ENCODE results near the gene GPC3. TPM values are rescaled to one million over a fixed set of nuclear protein-coding genes. Genes with fewer than 3 reads are reported as not detected.
"Not testable (repeated sequence)": the region's sequence is repeated elsewhere in the genome, so short reads cannot be mapped to it uniquely, and the experiment has no call there.

Gene GPC3
- total RNA-seq, 1 donor from 2014 or later = 4.9 TPM

DNA sequence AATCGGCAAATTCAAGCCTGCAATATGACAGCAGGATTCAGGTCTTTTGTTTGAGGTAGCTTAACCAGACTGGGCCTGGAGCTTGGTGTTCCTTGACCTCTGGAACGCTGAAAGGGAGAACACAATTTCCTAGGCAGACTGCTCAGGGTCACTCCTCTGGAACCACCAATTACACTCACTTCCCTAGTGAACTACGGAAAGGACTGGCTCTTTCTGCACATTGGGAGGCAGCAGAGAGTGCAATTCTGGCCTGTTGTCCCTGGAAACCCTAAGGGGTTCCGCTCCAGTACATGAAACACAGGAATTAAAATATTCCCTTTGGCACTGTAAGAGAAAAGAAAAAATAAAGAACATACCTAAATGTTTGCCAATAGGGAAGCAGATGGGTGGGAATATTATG, 58.6 kb downstream of the GPC3 start:
- DNase-seq (ENCODE audit: low spot score) = no peak

DNA sequence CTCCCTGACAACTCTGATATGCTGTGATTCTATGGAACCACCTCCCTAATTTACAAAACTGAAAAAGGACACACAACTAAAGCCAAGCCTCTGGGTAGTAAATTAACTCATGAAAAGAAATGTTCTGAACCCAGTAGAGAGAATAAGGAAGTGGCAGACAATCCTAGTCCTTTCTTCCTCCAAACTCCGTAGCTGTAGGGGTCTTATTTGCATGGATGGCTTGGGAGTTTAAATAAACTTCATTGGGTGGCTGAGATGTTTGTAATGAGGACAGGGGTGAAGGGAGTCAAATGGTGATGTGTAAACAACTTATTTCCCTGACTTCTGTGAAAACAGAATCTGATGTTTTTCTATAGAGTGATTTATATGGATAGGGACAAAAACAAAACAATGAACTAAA, 59.3 kb downstream of the GPC3 start:
- no peak for DNase-seq (ENCODE audit: low spot score)

DNA sequence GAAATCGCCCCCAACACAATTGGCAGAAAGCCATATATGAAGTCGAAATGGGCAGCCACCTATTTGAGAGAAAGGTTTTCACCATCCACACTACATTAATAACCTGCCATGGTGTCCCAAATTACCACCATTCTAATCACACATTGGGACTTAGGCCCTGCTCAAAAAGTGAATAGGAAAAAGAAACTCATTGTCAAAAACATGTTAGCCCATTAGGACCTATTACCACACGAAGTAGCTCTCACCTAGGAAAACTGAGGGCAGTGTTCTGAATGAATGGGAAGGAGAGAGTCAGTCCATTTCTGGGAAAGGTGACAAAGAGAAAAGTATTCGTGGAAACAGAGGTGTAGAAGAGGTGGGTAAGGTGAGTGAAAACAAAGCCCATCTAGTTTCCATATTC, 60.8 kb downstream of the GPC3 start:
- no peak for DNase-seq (ENCODE audit: low spot score)

DNA sequence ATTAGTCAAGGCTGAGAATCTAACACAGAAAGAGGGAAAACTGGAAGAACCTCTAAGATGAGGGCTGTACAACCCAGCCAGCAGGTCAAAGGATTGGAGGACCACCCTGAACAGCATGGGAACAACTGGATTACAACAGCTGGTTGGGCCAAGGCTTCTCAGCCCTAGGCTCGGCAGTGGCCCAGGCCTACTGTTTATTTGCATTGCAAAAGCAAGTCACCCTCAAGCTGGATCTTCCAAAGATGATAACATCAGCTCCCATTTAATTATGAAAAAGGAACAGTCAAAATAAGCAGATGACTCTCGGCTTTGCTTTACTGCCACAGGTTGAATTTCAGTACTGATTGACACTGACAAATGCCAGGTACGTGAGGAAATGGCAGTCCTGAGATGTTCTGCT, 61.8 kb downstream of the GPC3 start:
- no peak for DNase-seq (ENCODE audit: low spot score)

DNA sequence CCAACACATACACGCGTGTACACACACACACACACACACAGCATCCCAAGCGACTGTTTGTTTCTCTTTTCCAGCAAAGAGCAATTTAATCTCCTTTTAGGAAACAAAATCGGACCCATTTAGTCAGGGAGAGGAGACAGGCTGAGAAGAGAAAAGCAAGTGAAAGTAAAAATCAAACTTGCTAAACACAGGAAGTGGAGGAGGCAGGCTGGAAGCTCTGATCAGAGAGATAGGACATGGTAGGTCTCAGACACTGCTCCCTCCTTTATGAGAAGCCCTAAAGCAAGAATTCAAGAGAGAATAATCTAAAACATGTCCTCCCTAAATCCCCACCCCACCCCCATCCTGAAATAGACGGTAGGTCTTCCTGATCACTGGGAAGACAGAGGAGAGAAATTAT, 62.3 kb downstream of the GPC3 start:
- DNase-seq (ENCODE audit: low spot score) = no peak

DNA sequence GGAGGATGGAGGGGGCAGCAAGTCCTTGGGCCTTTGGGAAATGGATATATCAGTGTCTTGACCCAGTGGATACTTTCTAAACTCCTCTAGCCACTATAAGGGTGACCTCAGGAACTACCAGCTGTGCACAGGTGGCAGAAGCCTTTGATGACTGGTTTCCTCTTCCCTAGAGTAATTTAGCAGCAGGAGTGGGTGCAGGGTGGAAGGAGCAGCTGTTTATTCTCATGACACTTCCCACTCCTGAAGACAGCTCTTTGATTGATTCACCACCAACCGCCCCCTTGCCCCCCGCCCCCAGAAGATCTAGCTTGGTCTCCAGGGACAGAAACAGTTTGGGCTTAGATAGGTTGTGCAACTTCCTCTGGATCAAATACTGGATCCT, 63.0 kb downstream of the GPC3 start:
- no peak for DNase-seq (ENCODE audit: low spot score)

DNA sequence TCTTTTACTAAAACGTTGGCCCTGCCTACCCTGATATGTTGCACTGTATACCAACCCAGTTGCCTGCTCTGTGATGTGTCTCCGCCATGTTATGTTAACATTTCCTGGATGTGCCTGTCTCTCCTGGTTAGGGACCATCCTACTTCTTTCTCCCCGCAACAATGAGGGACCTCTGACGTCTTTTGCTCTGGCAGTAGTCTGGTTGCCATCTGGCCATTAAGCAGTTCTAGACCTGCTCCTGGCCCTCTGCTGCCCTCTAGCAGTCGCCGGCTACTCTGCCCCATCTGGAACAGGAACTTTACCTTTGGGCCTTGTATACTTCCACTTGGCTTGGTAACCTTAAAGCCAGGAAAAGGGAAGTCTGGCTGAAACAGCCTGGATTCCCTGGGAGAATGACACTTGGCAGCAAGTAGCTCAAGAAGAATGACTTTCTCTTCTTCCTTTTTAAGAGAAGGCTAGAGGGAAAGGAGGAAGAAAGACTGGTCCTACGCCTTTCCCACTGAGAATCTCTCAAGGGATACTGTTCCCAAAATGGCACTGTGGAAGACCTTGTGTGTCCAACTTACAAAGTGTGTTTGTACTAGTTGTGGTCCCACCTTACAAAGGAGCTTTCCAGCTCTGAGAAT, 63.5 kb downstream of the GPC3 start:
- DNase-seq (ENCODE audit: low spot score) = no peak

DNA sequence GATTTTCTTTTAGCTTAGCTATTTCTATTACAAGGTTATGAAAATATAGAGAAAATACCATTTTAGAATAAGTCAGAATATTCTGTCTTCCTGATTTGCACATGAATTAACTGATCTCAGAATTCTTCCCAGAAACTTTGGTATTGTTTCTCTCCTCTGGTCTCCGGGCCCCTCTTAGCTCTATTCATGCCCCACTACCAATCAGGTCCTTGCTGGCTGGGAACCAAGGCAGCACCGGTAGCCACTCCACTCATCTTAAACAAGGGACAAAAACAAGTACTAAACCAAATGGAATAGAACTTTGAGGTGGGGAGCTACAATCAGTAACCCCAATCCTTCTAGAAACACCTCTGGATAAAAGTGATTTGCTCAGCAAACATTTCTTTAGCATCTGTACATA, 64.3 kb downstream of the GPC3 start:
- no peak for DNase-seq (ENCODE audit: low spot score)

DNA sequence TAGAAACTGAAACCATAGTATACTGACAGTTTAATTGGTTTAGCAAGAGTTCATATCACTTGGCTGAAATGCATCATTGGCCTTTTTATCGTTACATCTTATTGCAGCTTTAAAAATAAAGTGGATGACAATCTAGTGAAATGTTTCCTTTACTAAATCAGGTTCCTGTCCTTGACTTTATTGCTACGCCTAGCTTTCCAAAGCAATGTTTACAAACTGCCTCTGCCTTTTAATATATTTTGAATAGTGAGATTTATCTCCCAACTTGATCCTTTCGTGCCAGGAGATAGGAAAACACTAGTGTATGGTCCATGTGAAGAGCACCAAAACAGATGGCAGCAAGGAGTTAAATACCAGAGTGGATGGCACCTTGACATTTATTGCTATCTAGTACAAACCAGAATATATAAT, 67.0 kb downstream of the GPC3 start:
- DNase-seq (ENCODE audit: low spot score) = no peak

DNA sequence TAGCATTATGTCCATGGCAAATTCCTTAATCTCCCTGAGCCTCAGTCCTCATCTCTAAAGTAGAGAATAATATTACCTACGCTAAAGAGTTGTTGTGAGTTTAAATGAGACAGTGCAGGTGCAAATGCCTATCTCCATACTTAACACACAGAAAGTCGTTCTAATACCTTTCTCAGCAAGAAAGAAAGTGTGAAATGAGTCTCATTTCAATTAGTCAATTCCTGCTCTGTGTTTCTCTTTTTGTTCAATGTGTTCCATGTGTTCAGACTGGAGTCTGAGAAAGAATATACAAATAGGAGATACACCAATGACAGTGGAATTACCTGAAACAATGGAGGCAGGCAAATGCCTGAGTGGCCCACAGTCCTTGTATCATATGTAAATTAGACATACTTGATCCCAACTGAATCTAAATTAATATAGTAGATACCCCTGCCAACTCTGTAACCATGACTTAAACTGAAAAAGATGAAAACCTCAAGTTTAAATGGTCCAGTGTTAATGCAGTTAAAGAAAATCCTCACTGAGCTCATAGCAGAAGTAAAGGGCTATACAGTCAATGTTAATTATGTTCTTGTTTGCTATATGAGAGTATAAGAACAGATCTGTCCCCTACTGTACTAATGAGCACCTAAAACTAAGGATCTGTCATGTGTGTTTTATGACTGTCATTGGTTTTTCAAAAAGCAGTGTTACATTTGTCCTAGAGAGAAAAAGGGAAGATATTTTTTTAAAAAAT, 68.2 kb downstream of the GPC3 start:
- no peak for DNase-seq (ENCODE audit: low spot score)

DNA sequence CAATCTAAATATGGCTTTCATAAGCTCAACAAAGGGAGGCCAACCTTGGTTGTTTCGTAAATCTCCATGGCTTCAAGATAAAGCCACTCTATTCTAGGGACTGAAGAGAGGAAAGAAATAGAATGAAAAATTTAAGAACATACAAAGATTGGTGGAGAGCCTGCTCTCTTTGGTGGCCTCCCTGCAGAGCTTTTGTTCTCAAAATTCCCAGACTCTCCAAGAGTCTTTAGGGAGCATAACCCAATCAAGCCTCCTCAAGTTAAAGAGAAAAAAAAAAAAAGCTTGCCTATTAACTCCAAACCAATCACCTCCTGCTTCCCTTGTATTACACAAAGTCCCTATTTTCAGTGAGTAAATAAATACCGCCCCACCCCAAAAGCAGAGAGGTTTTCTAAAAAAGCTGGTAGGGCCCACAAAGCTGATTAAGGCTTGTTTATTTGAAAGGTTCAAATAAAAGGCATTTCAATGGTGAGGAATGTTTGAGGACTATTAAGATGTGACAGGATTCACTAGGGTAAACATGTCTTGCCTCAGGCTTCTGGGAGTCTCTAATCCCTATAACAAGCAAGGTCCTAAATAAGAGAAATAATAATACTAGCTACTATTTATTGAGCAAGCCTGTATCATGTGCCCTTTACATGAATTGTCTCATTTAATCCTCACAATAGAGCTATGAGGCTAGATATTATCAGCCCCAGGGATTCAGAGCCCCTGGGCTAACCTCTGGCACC, 71.6 kb downstream of the GPC3 start:
- DNase-seq (ENCODE audit: low spot score) = no peak

DNA sequence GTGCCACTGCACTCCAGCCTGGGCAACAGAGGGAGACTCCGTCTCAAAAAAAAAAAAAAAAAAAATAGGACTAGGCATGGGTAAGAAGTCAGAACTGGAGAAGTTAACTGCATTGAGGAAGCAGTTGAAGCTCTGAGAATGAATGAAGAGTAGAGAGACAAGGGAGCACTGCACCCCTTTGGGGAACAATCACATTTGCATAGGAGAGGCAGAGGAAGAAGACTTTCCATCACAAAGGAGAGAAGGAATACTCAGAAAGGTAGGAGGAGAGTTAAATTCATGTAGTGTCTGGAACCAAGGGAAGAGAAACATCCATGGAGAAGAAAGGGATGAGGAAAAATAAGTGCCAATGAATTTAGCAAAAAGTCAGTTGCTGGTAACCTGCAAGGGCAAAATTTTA, 72.4 kb downstream of the GPC3 start:
- no peak for DNase-seq (ENCODE audit: low spot score)

DNA sequence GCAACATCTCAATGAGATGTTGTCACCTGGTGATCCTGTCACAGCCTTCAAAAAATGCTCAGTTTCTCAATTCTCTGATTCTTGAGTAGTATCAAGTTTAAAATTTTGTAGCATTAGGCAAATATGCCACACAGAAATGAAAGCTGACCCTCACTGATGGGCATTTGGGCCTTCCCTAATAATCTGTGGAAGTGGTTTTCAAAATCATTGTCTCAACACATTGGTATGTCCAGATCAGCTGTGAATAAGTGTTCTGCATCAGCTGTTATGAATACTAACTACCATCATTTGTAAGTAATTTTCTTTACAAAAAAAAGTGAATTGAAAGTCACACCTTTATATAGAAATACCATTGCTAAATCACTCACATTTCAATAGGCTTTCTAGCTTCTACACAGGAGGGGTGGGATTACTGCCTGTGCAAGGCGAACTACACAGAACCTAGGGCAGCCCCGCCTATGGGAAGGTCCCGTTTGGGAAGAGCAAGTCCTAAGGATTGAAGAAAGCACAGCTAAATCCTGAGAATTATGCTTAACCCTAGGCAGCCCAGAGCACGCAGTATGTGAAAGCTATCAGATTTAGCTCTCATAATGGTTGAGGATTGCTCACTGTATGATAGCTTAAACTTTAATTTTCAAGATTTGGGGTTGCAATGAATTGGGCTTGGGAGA, 73.4 kb downstream of the GPC3 start:
- DNase-seq (ENCODE audit: low spot score) = no peak

DNA sequence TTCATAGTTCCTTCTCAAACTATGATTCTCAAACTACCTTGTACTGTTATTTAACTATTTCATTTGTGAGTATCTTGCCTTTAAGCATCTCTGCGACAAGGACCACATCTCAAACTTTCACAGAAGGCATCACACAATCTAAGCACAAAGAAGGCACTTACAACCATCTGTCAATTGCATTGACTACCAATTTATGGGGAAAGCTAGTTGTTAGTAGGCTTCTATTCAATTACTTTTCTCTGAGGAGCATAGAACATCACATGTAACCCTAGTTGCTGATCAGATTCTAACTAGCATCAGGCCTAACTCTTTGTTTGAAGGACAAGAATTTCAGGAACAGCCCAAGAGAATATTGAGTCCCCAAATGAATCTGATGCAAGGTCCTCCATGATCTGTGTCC, 74.9 kb downstream of the GPC3 start:
- no peak for DNase-seq (ENCODE audit: low spot score)

DNA sequence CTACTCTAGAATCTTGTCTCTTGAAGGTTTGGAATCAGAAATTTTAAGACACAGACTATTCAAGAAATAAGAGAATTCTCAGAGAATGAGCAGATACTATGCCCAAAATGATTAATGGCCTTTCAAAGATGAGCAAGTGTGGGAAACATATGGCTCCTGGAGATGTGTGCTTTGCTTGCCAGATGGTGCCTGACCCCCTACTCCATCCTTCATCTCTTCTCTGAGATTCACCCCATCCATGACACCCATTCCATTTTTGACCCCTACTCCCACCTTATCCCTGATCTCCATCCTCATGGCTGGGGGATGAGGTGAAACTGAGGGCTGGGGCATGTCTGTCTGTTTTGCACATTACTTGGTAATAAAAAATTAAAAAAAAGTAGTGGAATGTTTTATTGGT, 75.5 kb downstream of the GPC3 start:
- DNase-seq (ENCODE audit: low spot score) = no peak

DNA sequence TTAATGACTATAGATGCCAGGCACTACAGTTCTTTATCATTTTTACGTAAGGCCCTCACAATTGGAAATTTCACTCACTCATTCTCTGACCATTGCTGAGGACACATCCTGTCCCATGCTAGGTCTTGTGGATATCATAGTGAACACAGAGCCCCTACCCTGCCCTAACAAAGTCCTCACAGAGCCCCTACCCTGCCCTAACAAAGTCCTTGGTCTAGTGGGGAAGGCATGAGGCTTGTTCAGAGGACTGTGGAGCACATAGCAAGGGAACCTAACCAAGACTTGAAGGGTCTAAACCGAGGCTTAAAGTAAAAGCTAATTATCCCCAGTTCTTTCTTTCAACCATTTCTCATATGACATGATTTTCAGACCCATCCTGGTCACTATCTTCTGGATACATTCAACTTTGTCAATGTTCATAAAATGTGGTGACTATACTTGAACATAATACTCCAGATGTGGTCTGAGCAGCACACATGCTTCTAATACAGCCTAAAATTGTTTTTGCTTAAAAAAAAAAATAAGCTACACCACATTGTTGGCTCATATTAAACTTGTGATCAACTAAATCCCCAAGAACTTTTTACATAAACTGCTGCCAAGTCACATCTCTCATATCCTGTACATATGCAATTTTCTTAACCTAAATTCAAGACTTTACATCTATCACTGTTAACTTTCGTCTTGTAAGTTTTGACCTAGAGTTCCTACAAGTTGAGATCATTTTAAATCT, 77.0 kb downstream of the GPC3 start:
- no peak for DNase-seq (ENCODE audit: low spot score)

DNA sequence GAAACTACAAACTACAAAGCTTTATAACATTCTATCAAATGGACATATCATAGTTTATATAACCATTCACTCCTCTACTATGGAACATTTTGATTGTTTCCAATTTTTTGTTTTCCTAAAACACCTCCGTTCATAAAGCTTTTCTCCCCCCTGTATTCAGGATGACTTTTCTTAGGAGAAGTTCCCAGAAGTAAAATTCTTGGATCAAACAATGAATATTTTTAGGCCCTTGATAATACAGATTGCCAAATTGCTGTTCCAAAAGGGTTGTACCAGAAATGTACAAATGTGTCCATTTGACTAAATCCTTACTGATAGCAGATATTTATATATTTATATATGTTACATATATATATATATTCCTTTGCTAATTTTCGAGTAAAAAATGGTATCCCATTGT, 77.8 kb downstream of the GPC3 start:
- DNase-seq (ENCODE audit: low spot score) = no peak

DNA sequence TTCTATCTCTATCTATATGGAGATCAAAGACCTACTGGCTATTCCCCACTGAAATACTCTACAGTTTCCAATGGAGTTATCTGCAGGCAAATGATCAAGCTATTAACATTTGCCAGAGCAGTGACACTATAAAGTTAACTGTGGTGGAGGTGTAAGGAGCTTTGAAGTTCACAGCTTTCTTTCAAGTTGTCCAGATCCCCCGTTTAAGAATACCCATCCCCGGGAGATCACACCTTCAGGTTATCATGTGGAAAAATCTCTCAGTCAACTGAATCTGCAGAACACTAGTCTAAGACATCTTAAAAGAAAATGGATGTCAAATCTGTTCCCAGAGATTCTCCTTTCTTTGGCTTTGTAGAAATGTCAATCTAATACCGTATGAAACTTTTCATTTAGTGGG, 80.1 kb downstream of the GPC3 start:
- DNase-seq (ENCODE audit: low spot score) = no peak

DNA sequence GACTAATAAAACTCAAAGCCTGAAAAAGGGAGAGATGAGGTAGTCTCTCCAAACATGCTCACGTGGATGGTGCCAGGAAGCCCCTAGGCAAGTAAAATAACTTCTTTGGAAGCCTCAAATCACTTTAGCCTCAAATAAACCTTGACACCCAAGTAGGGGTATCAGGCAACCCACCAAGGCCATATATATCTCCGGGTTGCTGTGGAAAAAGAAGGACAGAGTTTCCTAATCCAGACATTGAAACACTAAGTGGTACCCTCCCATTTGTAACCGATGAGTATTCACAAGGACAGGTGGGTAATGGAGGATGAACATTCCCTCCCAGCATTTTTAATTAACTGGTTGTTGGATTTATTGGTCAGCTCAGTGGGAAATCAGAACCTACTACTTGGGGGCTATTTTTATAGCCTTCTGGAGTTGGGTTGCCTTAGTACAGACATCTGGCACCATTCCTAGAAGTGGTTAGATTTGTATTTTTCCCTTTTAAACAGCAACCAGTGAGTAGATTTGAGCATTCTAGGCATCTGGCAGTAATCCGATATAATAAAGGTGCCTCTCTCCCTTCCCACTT, 87.7 kb downstream of the GPC3 start:
- DNase-seq (ENCODE audit: low spot score) = no peak

DNA sequence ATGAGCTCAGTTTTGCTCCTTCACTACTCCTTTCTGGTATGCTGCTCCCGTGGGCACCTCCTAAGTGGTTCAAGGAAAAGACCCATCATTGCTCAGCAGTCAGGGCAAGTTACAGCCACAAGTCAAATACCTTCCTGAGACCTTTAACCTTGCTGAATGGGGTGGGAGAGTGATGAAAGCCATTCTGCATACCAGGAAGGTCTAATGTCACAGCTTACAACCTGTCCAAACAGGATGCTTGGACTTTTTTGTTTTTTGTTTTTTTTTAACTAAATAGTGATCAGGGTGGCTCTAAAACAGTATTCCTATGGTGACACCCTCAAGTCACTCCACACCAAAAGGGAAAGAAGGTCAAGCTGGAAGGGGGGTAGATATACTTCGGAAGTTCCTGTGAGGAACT, 93.1 kb downstream of the GPC3 start:
- DNase-seq (ENCODE audit: low spot score) = no peak

DNA sequence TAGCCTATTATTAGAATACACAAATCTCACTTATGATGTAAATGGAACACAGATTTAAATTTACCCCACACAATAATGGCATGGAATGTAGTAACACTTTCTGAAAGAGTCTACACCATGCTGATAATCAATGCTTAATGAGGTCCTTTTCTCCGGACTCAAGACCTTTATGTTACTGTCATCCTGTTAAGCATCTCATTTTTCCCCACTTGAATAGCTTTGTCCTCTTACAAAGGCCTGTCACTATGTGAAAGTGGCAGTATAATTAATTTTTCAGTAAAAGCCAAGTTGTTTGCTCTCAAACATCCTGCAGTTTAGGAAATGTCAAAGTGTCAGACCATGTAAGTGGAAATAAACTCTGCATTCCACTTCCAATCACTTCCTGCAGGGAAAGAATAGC, 96.4 kb downstream of the GPC3 start:
- no peak for DNase-seq (ENCODE audit: low spot score)

DNA sequence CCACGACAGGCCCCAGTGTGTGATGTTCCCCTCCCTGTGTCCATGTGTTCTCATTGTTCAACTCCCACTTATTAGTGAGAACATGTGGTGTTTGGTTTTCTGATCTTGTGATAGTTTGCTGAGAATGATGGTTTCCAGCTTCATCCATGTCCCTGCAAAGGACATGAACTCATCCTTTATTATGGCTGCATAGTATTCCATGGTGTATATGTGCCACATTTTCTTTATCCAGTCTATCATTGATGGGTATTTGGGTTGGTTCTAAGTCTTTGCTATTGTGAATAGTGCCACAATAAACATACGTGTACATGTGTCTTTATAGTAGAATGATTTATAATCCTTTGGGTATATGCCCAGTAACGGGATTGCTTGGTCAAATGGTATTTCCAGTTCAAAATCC, 97.3 kb downstream of the GPC3 start:
- not testable (repeated sequence) for DNase-seq (ENCODE audit: low spot score)
